Middle frontal gyrus (tissue), 1 donor: Measurements from ENCODE around the gene BSDC1.
"Not testable (repeated sequence)": the region's sequence is repeated elsewhere in the genome, so short reads cannot be mapped to it uniquely, and the experiment has no call there.

Experiments
- DNase-seq: peaks from one replicate; pipeline ENCODE4 v3.0.0-alpha.2; 2015; ENCODE audit warnings: low spot score; ENCODE audit errors: extremely low spot score

The BSDC1 gene

GRCh38 chr1:32361308-32361673, 33.0 kb downstream of the BSDC1 start:
- DNase-seq: no peak

GRCh38 chr1:32358435-32358834, 35.8 kb downstream of the BSDC1 start:
- DNase-seq: no peak

- DNase-seq: no peak
Observed at GRCh38 chr1:32357614-32358013, 36.6 kb downstream of the BSDC1 start.

GRCh38 chr1:32356478-32356877, 37.8 kb downstream of the BSDC1 start:
- DNase-seq: no peak

- DNase-seq: not testable (repeated sequence)
Observed at GRCh38 chr1:32355778-32356177, 38.5 kb downstream of the BSDC1 start.

- DNase-seq: no peak
Observed at GRCh38 chr1:32353886-32354570, 40.2 kb downstream of the BSDC1 start.

GRCh38 chr1:32353431-32353830, 40.8 kb downstream of the BSDC1 start:
- no peak for DNase-seq

- no peak for DNase-seq
Observed at GRCh38 chr1:32352831-32353383, 41.3 kb downstream of the BSDC1 start.

GRCh38 chr1:32352239-32352745, 41.9 kb downstream of the BSDC1 start:
- no peak for DNase-seq

- peak; percentile 80 for DNase-seq
Observed at GRCh38 chr1:32351399-32352238, 42.6 kb downstream of the BSDC1 start.

GRCh38 chr1:32350785-32351398, 43.3 kb downstream of the BSDC1 start:
- DNase-seq: no peak

- DNase-seq: no peak
Observed at GRCh38 chr1:32349211-32349708, 45.0 kb downstream of the BSDC1 start.

- no peak for DNase-seq
Observed at GRCh38 chr1:32346532-32347157, 47.6 kb downstream of the BSDC1 start.

- no peak for DNase-seq
Observed at GRCh38 chr1:32345289-32345827, 48.9 kb downstream of the BSDC1 start.

GRCh38 chr1:32342704-32343103, 51.5 kb downstream of the BSDC1 start:
- DNase-seq: no peak

GRCh38 chr1:32341971-32342370, 52.3 kb downstream of the BSDC1 start:
- DNase-seq: no peak

GRCh38 chr1:32341186-32341757, 53.0 kb downstream of the BSDC1 start:
- no peak for DNase-seq

GRCh38 chr1:32339363-32339978, 54.8 kb downstream of the BSDC1 start:
- DNase-seq: no peak

GRCh38 chr1:32338637-32339145, 55.5 kb downstream of the BSDC1 start:
- no peak for DNase-seq
